D721Med (cell line): ENCODE measurements around the gene C19orf67.
"Not testable (repeated sequence)": the region's sequence is repeated elsewhere in the genome, so short reads cannot be mapped to it uniquely, and the experiment has no call there.

Experiments
- DNase-seq: peaks from one replicate; pipeline ENCODE4 v3.0.0; 2011; ENCODE audit warnings: low spot score; ENCODE audit not compliant: insufficient read length
- FAIRE-seq: peaks from 2 replicates; lab custom pipeline; 2011; peaks lifted over from hg19 to GRCh38; lab: Jason Lieb, UNC
- CTCF ChIP-seq: IDR thresholded peaks from 2 replicates; pipeline ENCODE4 v1.5.1; 2012; ENCODE audit warnings: mild to moderate bottlenecking, control low read depth; ENCODE audit not compliant: insufficient read depth; ENCODE audit errors: missing control alignments

C19orf67 gene

DNA sequence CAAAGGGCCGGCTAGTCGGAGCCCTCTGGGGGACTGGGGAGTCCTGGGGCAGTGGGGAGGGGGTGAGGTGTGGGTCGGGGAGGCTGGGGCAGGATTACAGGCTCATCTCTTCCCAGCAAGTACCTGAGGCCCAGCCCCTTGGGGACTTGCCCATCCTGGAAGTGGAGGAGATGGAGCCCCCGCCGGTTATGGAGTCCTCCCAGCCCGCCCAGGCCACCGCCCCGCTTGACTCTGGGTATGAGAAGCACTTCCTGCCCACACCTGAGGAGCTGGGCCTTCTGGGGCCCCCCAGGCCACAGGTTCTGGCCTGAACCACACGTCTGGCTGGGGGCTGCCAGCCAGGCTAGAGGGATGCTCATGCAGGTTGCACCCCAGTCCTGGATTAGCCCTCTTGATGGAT, 33.6 kb downstream of the C19orf67 start:
- TF ChIP-seq CTCF = no peak
- DNase-seq (no peak), FAIRE-seq (no peak)

GRCh38 chr19:14050961-14051360, 34.6 kb downstream of the C19orf67 start:
- FAIRE-seq, DNase-seq: not testable (repeated sequence)

DNA sequence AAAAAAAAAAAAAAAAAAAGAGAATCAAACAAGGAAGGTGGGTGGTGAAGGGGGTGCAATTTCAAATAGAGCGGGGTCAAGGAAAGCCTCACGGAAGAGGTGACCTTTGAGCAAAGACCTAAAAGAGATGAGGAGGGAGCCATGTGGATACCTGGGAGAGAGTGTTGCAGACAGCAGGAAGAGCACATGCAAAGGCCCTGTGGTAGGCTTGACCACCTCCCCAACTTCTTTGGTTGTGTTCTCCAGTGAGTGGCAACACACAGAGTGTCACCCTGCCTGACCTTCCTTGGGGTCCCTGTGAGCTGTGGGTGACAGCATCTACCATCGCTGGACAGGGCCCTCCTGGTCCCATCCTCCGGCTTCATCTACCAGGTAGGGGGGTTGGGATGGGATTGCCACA, 35.1 kb downstream of the C19orf67 start:
- FAIRE-seq (no peak), DNase-seq (no peak)
- TF ChIP-seq CTCF = no peak

DNA sequence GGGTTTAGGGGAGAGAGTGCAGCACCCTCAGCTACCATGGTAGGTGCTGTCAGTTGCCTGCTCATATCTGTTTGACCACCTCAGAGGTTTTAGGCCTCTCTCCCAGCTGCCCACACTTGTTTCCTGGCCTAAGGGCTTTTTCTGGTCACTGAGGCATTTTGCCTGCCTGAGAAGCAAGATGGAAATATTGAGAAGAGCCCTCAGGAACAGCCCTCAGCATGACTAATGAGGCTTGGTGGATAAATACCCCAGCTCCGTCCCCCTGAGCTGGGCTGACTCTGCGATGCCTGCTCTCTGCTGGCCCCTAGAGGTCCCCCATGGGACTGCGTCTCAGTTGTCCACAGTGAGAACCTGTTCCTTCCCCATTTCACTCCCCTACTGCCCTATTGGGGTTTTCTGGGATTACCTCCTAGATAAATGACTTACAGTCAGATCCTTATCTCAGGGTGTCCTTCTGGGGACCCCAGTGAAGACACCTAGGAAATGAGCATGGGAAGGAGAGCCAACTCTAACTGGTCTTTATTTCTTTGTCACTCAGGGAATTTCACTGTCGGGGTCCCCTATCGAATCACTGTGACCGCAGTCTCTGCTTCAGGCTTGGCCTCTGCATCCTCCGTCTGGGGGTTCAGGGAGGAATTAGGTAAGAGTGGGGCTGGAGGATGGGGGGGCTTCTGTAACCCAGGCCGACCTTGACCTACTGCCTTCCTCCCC, 37.0 kb downstream of the C19orf67 start:
- TF ChIP-seq CTCF = peak; percentile 53
- no peak for FAIRE-seq
- peak; percentile 82 for DNase-seq

DNA sequence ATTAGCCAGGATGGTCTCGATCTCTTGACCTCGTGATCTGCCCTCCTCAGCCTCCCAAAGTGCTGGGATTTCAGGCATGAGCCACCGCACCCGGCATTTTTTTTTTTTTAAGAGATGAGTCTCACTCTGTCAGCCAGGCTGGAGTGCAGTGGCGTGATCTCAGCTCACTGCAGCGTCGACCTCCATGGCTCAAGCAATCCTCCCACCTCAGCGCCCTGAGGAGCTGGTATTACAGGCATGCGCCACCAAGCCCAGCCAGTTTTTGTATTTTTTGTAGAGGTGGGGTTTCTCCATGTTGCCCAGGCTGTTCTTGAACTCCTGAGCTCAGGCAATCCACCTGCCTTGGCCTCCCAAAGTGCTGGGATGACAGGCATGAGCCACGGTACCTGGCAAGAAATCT, 37.7 kb downstream of the C19orf67 start:
- not testable (repeated sequence) for DNase-seq, FAIRE-seq

DNA sequence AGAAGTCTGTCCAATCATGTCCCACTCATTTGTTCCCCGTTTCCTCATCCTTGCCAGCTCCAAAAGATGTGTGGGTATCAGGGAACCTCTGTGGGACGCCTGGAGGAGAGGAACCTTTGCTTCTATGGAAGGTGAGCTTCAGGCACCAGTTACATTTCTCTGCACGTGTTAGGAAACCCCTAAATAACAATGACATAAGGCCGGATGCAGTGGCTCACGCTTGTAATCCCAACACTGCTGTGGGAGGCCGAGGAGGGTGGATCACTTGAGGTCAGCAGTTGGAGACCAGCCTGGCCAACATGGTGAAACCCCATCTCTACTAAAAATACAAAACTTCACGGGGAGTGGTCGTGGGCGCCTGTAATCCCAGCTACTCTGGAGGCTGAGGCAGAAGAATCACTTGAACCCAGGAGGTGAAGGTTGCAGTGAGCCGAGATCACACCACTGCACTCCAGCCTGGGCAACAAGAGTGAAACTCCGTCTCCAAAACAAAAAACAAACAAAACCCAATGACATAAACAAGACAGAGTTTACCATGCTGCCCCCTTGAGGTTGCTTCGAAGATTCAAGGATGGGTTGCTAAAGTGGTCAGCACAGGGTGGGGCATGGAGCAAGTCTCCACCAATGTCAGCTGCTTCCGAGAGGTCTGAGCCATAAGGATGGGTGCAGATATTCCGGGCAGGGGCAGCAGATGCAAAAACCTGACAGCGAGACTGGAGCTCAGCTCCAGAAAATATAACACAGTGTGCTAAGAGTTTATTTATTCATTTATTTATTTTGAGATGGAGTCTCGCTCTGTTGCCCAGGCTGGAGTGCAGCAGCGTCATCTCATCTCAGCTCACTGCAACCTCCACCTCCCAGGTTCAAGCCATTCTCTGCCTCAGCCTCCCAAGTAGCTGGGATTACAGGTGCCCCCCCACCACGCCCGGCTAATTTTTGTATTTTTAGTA, 42.6 kb downstream of the C19orf67 start:
- peak; percentile 60 for DNase-seq
- not testable (repeated sequence) for FAIRE-seq
- TF ChIP-seq CTCF = peak; percentile 44

- DNase-seq (no peak), FAIRE-seq (no peak)
- TF ChIP-seq CTCF = no peak
Observed at GRCh38 chr19:14039181-14039580, 46.4 kb downstream of the C19orf67 start.

DNA sequence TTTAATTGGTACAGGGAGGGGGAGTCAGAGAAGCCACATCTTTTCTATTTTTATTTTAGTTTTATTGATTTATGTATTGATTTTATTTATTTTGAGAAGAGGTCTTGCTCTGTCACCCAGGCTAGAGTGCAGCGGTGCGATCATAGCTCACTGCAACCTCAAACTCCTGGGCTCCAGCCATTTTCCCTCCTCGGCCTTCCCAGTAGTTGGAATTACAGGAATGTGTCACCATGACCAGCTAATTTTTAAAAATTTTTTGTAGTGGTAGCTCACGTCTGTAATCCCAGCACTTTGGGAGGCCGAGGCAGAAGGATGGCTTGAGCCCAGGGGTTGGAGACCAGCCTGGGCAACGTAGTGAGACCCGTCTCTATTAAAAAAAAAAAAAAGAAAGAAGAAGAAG, 49.9 kb downstream of the C19orf67 start:
- no peak for TF ChIP-seq CTCF
- DNase-seq (no peak), FAIRE-seq (no peak)

DNA sequence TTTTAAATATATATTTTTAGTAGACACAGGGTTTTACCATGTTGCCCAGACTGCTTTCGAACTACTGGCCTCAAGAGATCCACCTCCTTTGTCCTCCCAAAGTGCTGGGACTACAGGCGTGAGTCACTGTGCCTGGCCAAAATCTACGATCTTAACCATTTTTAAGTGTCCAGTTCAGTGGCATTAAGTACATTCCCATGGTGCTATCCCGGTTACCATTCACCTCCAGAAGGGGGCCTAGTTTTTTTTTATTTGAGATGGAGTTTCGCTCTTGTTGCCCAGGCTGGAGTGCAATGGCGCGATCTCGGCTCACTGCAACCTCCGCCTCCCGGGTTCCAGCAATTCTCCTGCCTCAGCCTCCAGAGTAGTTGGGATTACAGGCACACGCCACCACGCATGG, 50.4 kb downstream of the C19orf67 start:
- DNase-seq, FAIRE-seq: not testable (repeated sequence)
